ENCODE measurements around the gene PIK3R3. TPM values are rescaled to one million over a fixed set of nuclear protein-coding genes. Genes with fewer than 3 reads are reported as not detected.
"Not testable (repeated sequence)": the region's sequence is repeated elsewhere in the genome, so short reads cannot be mapped to it uniquely, and the experiment has no call there.

Gene PIK3R3
- total RNA-seq, 2 donors from 2014 or later, result 8.2 TPM

DNA sequence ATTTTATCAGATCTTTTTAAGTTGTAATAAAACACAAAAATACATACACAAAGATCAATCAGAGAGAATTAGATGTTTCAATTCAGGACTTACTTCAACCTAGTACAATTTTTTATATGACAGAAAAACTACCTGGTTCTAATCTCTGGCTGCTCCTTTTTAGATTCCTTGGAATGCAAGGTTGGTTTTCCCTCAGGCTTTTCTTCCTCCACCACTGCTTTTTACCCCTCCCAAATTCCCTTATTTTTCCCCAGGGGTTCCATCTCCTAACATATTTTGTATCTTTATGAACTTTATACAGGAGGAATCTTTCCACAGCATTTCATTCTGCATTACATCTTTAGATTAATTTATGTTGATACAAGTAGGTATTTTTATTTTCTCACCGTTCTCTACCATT lies 33.2 kb downstream of the PIK3R3 start:
- H3K9me3 ChIP-seq, result no peaks in the 10 kb centered on the region
- DNase-seq, result no peak
- no peaks in the 10 kb centered on the region for H3K4me1 ChIP-seq
- H3K9ac ChIP-seq (ENCODE audit: low read depth in 2 of 2, low read length in 2 of 2), result no peak overlapping the region
- no peak overlapping the region for H3K4me3 ChIP-seq
- TF ChIP-seq, protein P1, sequence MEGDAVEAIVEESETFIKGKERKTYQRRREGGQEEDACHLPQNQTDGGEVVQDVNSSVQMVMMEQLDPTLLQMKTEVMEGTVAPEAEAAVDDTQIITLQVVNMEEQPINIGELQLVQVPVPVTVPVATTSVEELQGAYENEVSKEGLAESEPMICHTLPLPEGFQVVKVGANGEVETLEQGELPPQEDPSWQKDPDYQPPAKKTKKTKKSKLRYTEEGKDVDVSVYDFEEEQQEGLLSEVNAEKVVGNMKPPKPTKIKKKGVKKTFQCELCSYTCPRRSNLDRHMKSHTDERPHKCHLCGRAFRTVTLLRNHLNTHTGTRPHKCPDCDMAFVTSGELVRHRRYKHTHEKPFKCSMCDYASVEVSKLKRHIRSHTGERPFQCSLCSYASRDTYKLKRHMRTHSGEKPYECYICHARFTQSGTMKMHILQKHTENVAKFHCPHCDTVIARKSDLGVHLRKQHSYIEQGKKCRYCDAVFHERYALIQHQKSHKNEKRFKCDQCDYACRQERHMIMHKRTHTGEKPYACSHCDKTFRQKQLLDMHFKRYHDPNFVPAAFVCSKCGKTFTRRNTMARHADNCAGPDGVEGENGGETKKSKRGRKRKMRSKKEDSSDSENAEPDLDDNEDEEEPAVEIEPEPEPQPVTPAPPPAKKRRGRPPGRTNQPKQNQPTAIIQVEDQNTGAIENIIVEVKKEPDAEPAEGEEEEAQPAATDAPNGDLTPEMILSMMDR (IDR thresholded peaks at IDR 0.05), result no peak
- intact Hi-C loops (cut with DNase I), result no loop called here
- no peaks in the 10 kb centered on the region for H3K36me3 ChIP-seq
- no peak overlapping the region for H3K27ac ChIP-seq
- H3K27me3 ChIP-seq, result no peaks in the 10 kb centered on the region

DNA sequence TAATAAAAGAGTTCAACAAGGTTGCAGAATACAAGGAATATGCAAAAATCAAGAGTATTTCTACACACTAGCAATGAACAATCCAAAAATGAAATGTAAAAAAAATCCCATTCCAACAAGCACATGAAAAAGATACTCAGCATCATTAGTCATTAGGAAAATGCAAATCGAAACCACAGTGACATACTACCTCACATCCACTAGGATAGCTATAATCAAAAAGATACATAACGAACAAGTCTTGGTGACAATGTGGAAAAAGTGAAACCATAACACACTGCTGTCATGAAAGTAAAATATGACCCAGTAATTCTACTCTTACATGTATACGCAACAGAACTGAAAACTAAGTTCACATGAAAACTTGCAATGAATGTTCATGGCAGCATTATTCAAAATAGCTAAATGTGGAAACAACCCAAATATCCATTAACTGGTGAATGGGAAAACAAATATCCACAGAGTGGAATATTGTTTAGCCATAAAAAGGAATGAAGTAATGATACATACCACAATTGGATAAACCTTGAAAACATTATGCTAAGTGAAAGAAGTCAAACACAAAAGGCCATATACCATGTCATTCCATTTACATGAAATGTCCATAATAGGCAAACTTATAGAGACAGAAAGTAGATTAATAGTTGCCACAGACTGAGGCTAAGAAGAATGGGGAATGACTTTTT lies 34.3 kb downstream of the PIK3R3 start:
- intact Hi-C loops (cut with DNase I), result no loop called here
- no peak overlapping the region for H3K4me3 ChIP-seq
- no peaks in the 10 kb centered on the region for H3K27me3 ChIP-seq
- H3K9ac ChIP-seq (ENCODE audit: low read depth in 2 of 2, low read length in 2 of 2), result no peak overlapping the region
- H3K9me3 ChIP-seq, result no peaks in the 10 kb centered on the region
- no peak overlapping the region for H3K27ac ChIP-seq
- TF ChIP-seq, protein P1 (IDR thresholded peaks at IDR 0.05), result no peak
- H3K4me1 ChIP-seq, result no peaks in the 10 kb centered on the region
- no peaks in the 10 kb centered on the region for H3K36me3 ChIP-seq
- no peak for DNase-seq

DNA sequence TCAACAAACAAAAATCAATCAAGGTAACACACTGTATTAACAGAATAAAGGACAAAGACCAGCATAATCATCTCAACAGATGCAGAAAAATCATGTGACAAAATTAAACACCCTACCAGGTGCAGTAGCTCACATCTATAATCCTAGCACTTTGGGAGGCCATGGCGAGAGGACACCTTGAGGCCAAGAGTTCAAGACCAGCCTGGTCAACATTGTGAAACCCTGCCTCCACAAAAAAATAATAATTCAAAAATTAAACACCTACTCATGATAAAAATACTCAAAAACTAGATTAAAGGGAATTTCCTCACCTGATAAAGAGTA lies 35.3 kb downstream of the PIK3R3 start:
- Histone ChIP-seq H3K9me3 (no peaks in the 10 kb centered on the region), H3K36me3 (no peaks in the 10 kb centered on the region), H3K9ac (ENCODE audit: low read depth in 2 of 2, low read length in 2 of 2) (no peak overlapping the region), H3K27ac (no peak overlapping the region), H3K4me3 (no peak overlapping the region), H3K4me1 (no peaks in the 10 kb centered on the region), H3K27me3 (no peaks in the 10 kb centered on the region)
- DNase-seq, result no peak
- intact Hi-C loops (cut with DNase I), result no loop called here
- TF ChIP-seq, protein P1 (IDR thresholded peaks at IDR 0.05), result no peak

DNA sequence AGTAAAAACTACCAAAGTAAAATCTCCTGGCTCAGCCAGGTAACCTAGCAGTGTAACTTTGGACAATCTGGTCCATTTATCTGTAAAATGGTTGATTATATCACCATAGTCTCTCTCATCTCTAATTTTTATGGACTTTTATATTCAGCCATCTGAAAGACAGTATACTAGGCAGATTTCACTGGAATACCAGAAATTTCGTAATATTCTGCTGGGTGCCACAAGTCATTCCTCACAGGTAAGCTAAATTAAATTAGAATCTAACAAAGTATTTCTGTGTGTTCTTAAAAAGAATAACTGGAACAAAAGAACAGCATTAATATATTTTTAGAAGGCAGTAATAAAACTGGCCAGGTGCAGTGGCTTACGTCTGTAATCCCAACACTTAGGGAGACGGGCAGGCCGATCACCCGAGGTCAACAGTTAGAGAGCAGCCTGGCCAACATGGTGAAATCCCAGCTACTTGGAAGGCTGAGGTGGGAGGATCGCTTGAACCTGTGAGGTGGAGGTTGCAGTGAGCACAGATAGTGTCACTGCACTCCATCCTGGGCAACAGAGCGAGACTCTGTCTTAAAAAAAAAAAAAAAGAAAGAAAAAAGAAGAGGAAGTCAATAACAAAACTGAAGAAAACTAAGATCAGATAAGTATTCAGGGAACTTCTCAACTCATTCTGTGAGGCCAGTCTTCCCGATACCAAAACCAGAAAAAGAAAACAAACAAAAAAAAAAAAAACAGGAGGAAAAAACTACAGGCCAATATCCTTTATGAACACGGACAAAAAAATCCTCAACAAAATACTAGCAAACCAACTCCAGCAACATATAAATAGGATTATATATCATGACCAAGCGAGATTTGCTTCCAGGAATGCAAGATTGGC lies 35.9 kb downstream of the PIK3R3 start:
- H3K27me3 ChIP-seq, result no peaks in the 10 kb centered on the region
- intact Hi-C loops (cut with DNase I), result no loop called here
- H3K9ac ChIP-seq (ENCODE audit: low read depth in 2 of 2, low read length in 2 of 2), result no peak overlapping the region
- H3K27ac ChIP-seq, result no peak overlapping the region
- H3K4me1 ChIP-seq, result no peaks in the 10 kb centered on the region
- no peak overlapping the region for H3K4me3 ChIP-seq
- DNase-seq, result no peak
- no peaks in the 10 kb centered on the region for H3K9me3 ChIP-seq
- TF ChIP-seq, protein P1 (IDR thresholded peaks at IDR 0.05), result no peak
- H3K36me3 ChIP-seq, result no peaks in the 10 kb centered on the region

DNA sequence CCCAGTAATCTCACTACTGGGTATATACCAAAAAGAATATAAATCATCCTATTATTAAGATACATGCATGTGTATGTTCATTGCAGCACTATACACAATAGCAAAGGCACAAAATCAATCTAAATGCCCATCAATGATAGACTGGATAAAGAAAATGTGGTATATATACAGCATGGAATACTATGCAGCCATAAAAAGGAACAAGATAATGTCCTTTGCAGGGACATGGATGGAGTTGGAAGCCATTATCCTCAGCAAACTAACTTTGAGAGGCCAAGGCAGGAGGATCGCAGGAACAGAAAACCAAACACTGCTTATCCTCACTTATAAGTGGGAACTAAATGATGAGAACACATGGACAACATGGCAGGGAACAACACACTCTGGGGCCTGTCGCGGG lies 37.3 kb downstream of the PIK3R3 start:
- H3K9me3 ChIP-seq; H3K36me3 ChIP-seq; H3K27ac ChIP-seq; H3K4me1 ChIP-seq; intact Hi-C loops (cut with DNase I); H3K27me3 ChIP-seq; DNase-seq; H3K4me3 ChIP-seq; H3K9ac ChIP-seq (ENCODE audit: low read depth in 2 of 2, low read length in 2 of 2): not testable (repeated sequence)

DNA sequence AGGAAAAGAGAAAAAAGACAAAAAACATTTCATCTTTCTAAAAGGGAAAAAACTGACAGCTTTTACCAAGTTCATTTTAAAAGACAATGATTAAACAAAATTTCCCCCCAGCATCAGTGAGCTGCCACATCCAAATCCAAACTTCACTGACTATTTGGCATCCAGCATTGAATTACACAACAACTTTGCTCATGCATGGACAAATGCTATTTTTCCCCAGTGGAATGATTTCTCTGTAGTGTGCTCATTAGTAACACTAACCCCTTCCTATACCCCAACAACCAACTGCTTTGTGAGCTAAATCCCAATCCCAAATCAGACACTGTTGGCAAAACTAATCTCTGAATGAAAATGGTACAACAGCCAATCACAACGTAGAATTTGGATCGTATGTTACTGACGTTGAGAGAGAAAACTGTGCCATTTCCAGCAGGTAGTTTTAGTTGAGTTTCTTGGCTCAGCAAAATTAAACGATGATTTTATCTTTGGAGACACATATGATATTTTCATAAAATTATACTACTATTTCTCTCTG lies 37.9 kb downstream of the PIK3R3 start:
- no peaks in the 10 kb centered on the region for H3K27me3 ChIP-seq
- no peaks in the 10 kb centered on the region for H3K4me1 ChIP-seq
- no peak overlapping the region for H3K4me3 ChIP-seq
- no peaks in the 10 kb centered on the region for H3K9me3 ChIP-seq
- H3K36me3 ChIP-seq, result no peaks in the 10 kb centered on the region
- H3K27ac ChIP-seq, result no peak overlapping the region
- DNase-seq, result no peak
- intact Hi-C loops (cut with DNase I), result no loop called here
- H3K9ac ChIP-seq (ENCODE audit: low read depth in 2 of 2, low read length in 2 of 2), result no peak overlapping the region
- TF ChIP-seq, protein P1 (IDR thresholded peaks at IDR 0.05), result no peak

DNA sequence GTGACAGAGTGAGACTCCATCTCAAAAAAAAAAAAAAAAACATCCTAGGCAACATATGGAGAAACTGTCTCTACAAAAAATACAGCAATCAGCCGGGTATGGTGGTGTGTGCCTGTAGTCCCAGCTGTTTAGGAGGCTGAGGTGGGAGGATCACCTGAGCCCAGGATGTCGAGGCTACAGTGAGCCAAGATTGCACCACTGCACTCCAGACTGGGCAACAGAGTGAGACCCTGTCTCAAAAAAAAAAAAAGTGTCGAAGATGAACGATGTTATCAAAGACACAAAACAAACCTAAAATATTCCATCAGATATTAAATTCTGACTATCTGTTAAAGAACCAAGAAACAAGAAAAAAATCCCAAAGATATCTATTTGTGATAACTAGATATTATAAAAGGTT lies 38.6 kb downstream of the PIK3R3 start:
- H3K4me1 ChIP-seq; H3K36me3 ChIP-seq; DNase-seq; H3K27ac ChIP-seq; H3K9me3 ChIP-seq; intact Hi-C loops (cut with DNase I); H3K4me3 ChIP-seq; H3K27me3 ChIP-seq; H3K9ac ChIP-seq (ENCODE audit: low read depth in 2 of 2, low read length in 2 of 2): not testable (repeated sequence)

Data from colonic mucosa (tissue), 4 donors.